ENCODE measurements around the gene PCDHA13.

PCDHA13 gene

GRCh38 chr5:140877262-140877581 lies 4.7 kb upstream of the PCDHA13 start:
- TF ChIP-seq EZH2 (IDR thresholded peaks at IDR 0.05; ENCODE audit: borderline replicate concordance, low read depth, low read length, severe bottlenecking), result no peak
- no peak for TF ChIP-seq CTCF (IDR thresholded peaks at IDR 0.05; ENCODE audit: borderline replicate concordance, extremely low read depth, low read length, poor library complexity, severe bottlenecking)
- no peaks in the 10 kb centered on the region for H3K79me2 ChIP-seq (ENCODE audit: insufficient read depth, low read length)
- ATAC-seq (ENCODE audit: insufficient read depth, low read depth) (no peak), DNase-seq (no peak)
- no peaks in the 10 kb centered on the region for H3K4me1 ChIP-seq (ENCODE audit: insufficient read depth, low read length)
- no peaks in the 10 kb centered on the region for H3K36me3 ChIP-seq (ENCODE audit: insufficient read depth, low read length)
- H3K9ac ChIP-seq (ENCODE audit: low read depth, low read length), result no peak overlapping the region
- H3K27me3 ChIP-seq (ENCODE audit: insufficient read depth, low read length, poor library complexity), result peaks cover 2% of the 10 kb centered on the region
- no peak overlapping the region for H3K4me3 ChIP-seq (ENCODE audit: low read depth in 1 of 2, low read length in 2 of 2)
- H2AFZ ChIP-seq (ENCODE audit: low read depth, low read length), result no peak overlapping the region
- no peaks in the 10 kb centered on the region for H4K20me1 ChIP-seq (ENCODE audit: insufficient read depth, low read length)
- no peak overlapping the region for H3K4me2 ChIP-seq (ENCODE audit: insufficient read depth, low read length)
- H3K9me3 ChIP-seq (ENCODE audit: insufficient read depth, low read length, severe bottlenecking), result no peaks in the 10 kb centered on the region
- no peak overlapping the region for H3K27ac ChIP-seq (ENCODE audit: low read length)

GRCh38 chr5:140882591-140882899 lies 621 bp downstream of the PCDHA13 start:
- peaks cover 2% of the 10 kb centered on the region for H3K27me3 ChIP-seq (ENCODE audit: insufficient read depth, low read length, poor library complexity)
- no peak overlapping the region for H2AFZ ChIP-seq (ENCODE audit: low read depth, low read length)
- ATAC-seq (ENCODE audit: insufficient read depth, low read depth) (no peak), DNase-seq (no peak)
- H3K4me3 ChIP-seq (ENCODE audit: low read depth in 1 of 2, low read length in 2 of 2), result no peak overlapping the region
- H3K4me2 ChIP-seq (ENCODE audit: insufficient read depth, low read length), result no peak overlapping the region
- no peaks in the 10 kb centered on the region for H4K20me1 ChIP-seq (ENCODE audit: insufficient read depth, low read length)
- no peaks in the 10 kb centered on the region for H3K36me3 ChIP-seq (ENCODE audit: insufficient read depth, low read length)
- no peaks in the 10 kb centered on the region for H3K9me3 ChIP-seq (ENCODE audit: insufficient read depth, low read length, severe bottlenecking)
- no peak overlapping the region for H3K27ac ChIP-seq (ENCODE audit: low read length)
- H3K9ac ChIP-seq (ENCODE audit: low read depth, low read length), result no peak overlapping the region
- no peaks in the 10 kb centered on the region for H3K79me2 ChIP-seq (ENCODE audit: insufficient read depth, low read length)
- TF ChIP-seq CTCF (IDR thresholded peaks at IDR 0.05; ENCODE audit: borderline replicate concordance, extremely low read depth, low read length, poor library complexity, severe bottlenecking) (peak; percentile 47), EZH2 (IDR thresholded peaks at IDR 0.05; ENCODE audit: borderline replicate concordance, low read depth, low read length, severe bottlenecking) (no peak)
- no peaks in the 10 kb centered on the region for H3K4me1 ChIP-seq (ENCODE audit: insufficient read depth, low read length)

- H3K79me2 ChIP-seq (ENCODE audit: insufficient read depth, low read length), result no peaks in the 10 kb centered on the region
- no peak overlapping the region for H3K4me3 ChIP-seq (ENCODE audit: low read depth in 1 of 2, low read length in 2 of 2)
- H3K4me1 ChIP-seq (ENCODE audit: insufficient read depth, low read length), result no peaks in the 10 kb centered on the region
- no peaks in the 10 kb centered on the region for H4K20me1 ChIP-seq (ENCODE audit: insufficient read depth, low read length)
- H3K4me2 ChIP-seq (ENCODE audit: insufficient read depth, low read length), result no peak overlapping the region
- TF ChIP-seq EZH2 (IDR thresholded peaks at IDR 0.05; ENCODE audit: borderline replicate concordance, low read depth, low read length, severe bottlenecking) (no peak), CTCF (IDR thresholded peaks at IDR 0.05; ENCODE audit: borderline replicate concordance, extremely low read depth, low read length, poor library complexity, severe bottlenecking) (no peak)
- H3K9ac ChIP-seq (ENCODE audit: low read depth, low read length), result no peak overlapping the region
- no peak overlapping the region for H3K27ac ChIP-seq (ENCODE audit: low read length)
- no peaks in the 10 kb centered on the region for H3K9me3 ChIP-seq (ENCODE audit: insufficient read depth, low read length, severe bottlenecking)
- H2AFZ ChIP-seq (ENCODE audit: low read depth, low read length), result no peak overlapping the region
- peaks cover 7% of the 10 kb centered on the region for H3K27me3 ChIP-seq (ENCODE audit: insufficient read depth, low read length, poor library complexity)
- DNase-seq, result no peak
- ATAC-seq (ENCODE audit: insufficient read depth, low read depth), result no peak
- H3K36me3 ChIP-seq (ENCODE audit: insufficient read depth, low read length), result no peaks in the 10 kb centered on the region
Measured at GRCh38 chr5:140883373-140883772, 1.4 kb downstream of the PCDHA13 start.
